WTC11 (cell line): ENCODE measurements around the gene SIRPG. TPM values are rescaled to one million over a fixed set of nuclear protein-coding genes. Genes with fewer than 3 reads are reported as not detected.

ENCODE experiments used
- ATAC-seq: fragments of 200-7000 bp; cut with Tn5 transposase; 2 replicates; pipeline ENCODE4 v1.10.0; 2021; ENCODE audit warnings: mild to moderate bottlenecking, moderate library complexity
- CTCF ChIA-PET: fragments of 300-600 bp; sonication (Branson Sonifier 250); formaldehyde crosslinking; loops from one replicate; lab custom pipeline; 2021; ENCODE audit warnings: antibody characterized with exemption; lab: Charles Lee
- POLR2A ChIA-PET: fragments of 350-600 bp; sonication (Branson Sonifier 250); formaldehyde crosslinking; loops from one replicate; lab custom pipeline; 2021; ENCODE audit warnings: antibody characterized with exemption; lab: Charles Lee
- DNase-seq: peaks from one replicate; pipeline ENCODE4 v3.0.0; 2021; ENCODE audit warnings: low spot score
- H3K27ac Mint-ChIP-seq: 2 replicates; pipeline ENCODE4 v1.8.0; 2021; ENCODE audit warnings: mixed read lengths
- H3K27me3 Mint-ChIP-seq: 2 replicates; pipeline ENCODE4 v1.8.0; 2021; ENCODE audit warnings: low read depth, mild to moderate bottlenecking, moderate library complexity, mixed read lengths
- H3K36me3 Mint-ChIP-seq: 2 replicates; pipeline ENCODE4 v1.8.0; 2021; ENCODE audit warnings: mixed read lengths
- H3K4me1 Mint-ChIP-seq: 2 replicates; pipeline ENCODE4 v1.8.0; 2022; ENCODE audit warnings: mixed read lengths
- H3K4me3 Mint-ChIP-seq: 2 replicates; pipeline ENCODE4 v1.8.0; 2021; ENCODE audit warnings: mild to moderate bottlenecking, moderate library complexity, mixed read lengths
- H3K9me3 Mint-ChIP-seq: 2 replicates; pipeline ENCODE4 v1.8.0; 2021; ENCODE audit warnings: mixed read lengths
- ATF2 ChIP-seq: sonication (generic); formaldehyde crosslinking; IDR thresholded peaks from 2 replicates; pipeline ENCODE4 v1.8.1; 2022; ENCODE audit warnings: low read depth, missing genetic modification reagents, borderline replicate concordance
- ATF3 ChIP-seq: sonication (generic); formaldehyde crosslinking; conservative IDR thresholded peaks from 2 replicates; pipeline ENCODE4 v1.8.1; 2022; ENCODE audit warnings: mild to moderate bottlenecking, missing genetic modification reagents
- CREB1 ChIP-seq: sonication (generic); formaldehyde crosslinking; IDR thresholded peaks from 2 replicates; pipeline ENCODE4 v1.8.0; 2023; ENCODE audit warnings: mild to moderate bottlenecking, missing genetic modification reagents
- ETV6 ChIP-seq: sonication (generic); formaldehyde crosslinking; IDR thresholded peaks from 2 replicates; pipeline ENCODE4 v1.8.1; 2022; ENCODE audit warnings: mild to moderate bottlenecking, missing genetic modification reagents
- FOXK1 ChIP-seq: sonication (generic); formaldehyde crosslinking; IDR thresholded peaks from 2 replicates; pipeline ENCODE4 v1.8.0; 2022; ENCODE audit warnings: mild to moderate bottlenecking, moderate library complexity, missing genetic modification reagents
- GRHL2 ChIP-seq: fragments of 250-450 bp; sonication (Bioruptor Pico); IDR thresholded peaks from 2 replicates; pipeline ENCODE4 v1.8.0; 2022; ENCODE audit warnings: mild to moderate bottlenecking, moderate library complexity; ENCODE audit not compliant: insufficient replicate concordance, severe bottlenecking
- GTF2I ChIP-seq: fragments of 250-450 bp; sonication (Bioruptor Pico); conservative IDR thresholded peaks from 2 replicates; pipeline ENCODE4 v1.4.0; 2021; ENCODE audit warnings: mild to moderate bottlenecking
- JAZF1 ChIP-seq: fragments of 250-450 bp; sonication (Bioruptor Pico); IDR thresholded peaks from 2 replicates; pipeline ENCODE4 v1.9.0; 2021; ENCODE audit warnings: moderate library complexity, mild to moderate bottlenecking, inconsistent platforms
- JUN ChIP-seq: sonication (generic); formaldehyde crosslinking; IDR thresholded peaks from 2 replicates; pipeline ENCODE4 v1.8.0; 2023; ENCODE audit warnings: mild to moderate bottlenecking, missing genetic modification reagents
- NR2C2 ChIP-seq: sonication (generic); formaldehyde crosslinking; IDR thresholded peaks from 2 replicates; pipeline ENCODE4 v1.8.0; 2022; ENCODE audit warnings: mild to moderate bottlenecking, missing genetic modification reagents
- RORB ChIP-seq: fragments of 250-450 bp; sonication (Bioruptor Pico); IDR thresholded peaks from 2 replicates; pipeline ENCODE4 v1.9.0; 2021; ENCODE audit warnings: mild to moderate bottlenecking
- SMAD3 ChIP-seq: sonication (generic); formaldehyde crosslinking; IDR thresholded peaks from 2 replicates; pipeline ENCODE4 v1.8.0; 2022; ENCODE audit warnings: missing genetic modification reagents, mild to moderate bottlenecking, borderline replicate concordance
- STAT6 ChIP-seq: sonication (generic); formaldehyde crosslinking; conservative IDR thresholded peaks from 2 replicates; pipeline ENCODE4 v1.8.1; 2023; ENCODE audit warnings: mild to moderate bottlenecking, low read depth, missing genetic modification reagents, moderate library complexity
- TP53 ChIP-seq: sonication (generic); formaldehyde crosslinking; IDR thresholded peaks from 2 replicates; pipeline ENCODE4 v1.8.1; 2023; ENCODE audit warnings: mild to moderate bottlenecking, missing genetic modification reagents
- USF1 ChIP-seq: sonication (generic); formaldehyde crosslinking; IDR thresholded peaks from 2 replicates; pipeline ENCODE4 v1.8.0; 2022; ENCODE audit warnings: mild to moderate bottlenecking, missing genetic modification reagents
- ZBTB43 ChIP-seq: sonication (generic); formaldehyde crosslinking; IDR thresholded peaks from 2 replicates; pipeline ENCODE4 v1.8.1; 2023; ENCODE audit warnings: mild to moderate bottlenecking, missing genetic modification reagents
- ZMAT4 ChIP-seq: fragments of 250-450 bp; sonication (Bioruptor Pico); IDR thresholded peaks from 2 replicates; pipeline ENCODE4 v1.9.0; 2021; ENCODE audit warnings: mild to moderate bottlenecking
- ZNF121 ChIP-seq: sonication (generic); formaldehyde crosslinking; IDR thresholded peaks from 2 replicates; pipeline ENCODE4 v1.8.0; 2023; ENCODE audit warnings: missing genetic modification reagents
- ZNF219 ChIP-seq: sonication (generic); formaldehyde crosslinking; IDR thresholded peaks from 2 replicates; pipeline ENCODE4 v1.8.0; 2023; ENCODE audit warnings: missing genetic modification reagents, mild to moderate bottlenecking, borderline replicate concordance
- ZNF281 ChIP-seq: sonication (generic); formaldehyde crosslinking; IDR thresholded peaks from 2 replicates; pipeline ENCODE4 v1.8.0; 2023; ENCODE audit warnings: mild to moderate bottlenecking, missing genetic modification reagents
- ZNF512 ChIP-seq: sonication (generic); formaldehyde crosslinking; IDR thresholded peaks from 2 replicates; pipeline ENCODE4 v1.8.1; 2022; ENCODE audit warnings: missing genetic modification reagents, borderline replicate concordance
- total RNA-seq: library from RNA; stranded (reverse); gene quantifications from 3 replicates; pipeline ENCODE4 v1.2.3, GENCODE V29; 2021

Gene SIRPG
- total RNA-seq, 1 experiment from 2014 or later, result not detected

GRCh38 chr20:1684872-1685271, 27.3 kb upstream of the SIRPG start:
- Mint-ChIP-seq H3K27ac (no peak overlapping the region), H3K4me1 (peaks cover 4% of the 10 kb centered on the region), H3K4me3 (no peak overlapping the region), H3K27me3 (peaks cover 10% of the 10 kb centered on the region), H3K9me3 (peaks cover 18% of the 10 kb centered on the region), H3K36me3 (no peaks in the 10 kb centered on the region)
- no peak for ATAC-seq
- no peak for TF ChIP-seq ZNF512
- no peak for TF ChIP-seq TP53 (CRISPR knock-in tag)
- TF ChIP-seq ZBTB43, result no peak
- TF ChIP-seq GTF2I, result no peak
- no peak for TF ChIP-seq ATF3 (CRISPR knock-in tag)
- TF ChIP-seq JUN (CRISPR knock-in tag), result no peak
- no peak for TF ChIP-seq USF1 (CRISPR knock-in tag)
- TF ChIP-seq GRHL2 (CRISPR knock-in tag), result no peak
- DNase-seq, result no peak
- POLR2A ChIA-PET, result no interaction called here
- CTCF ChIA-PET, result no interaction called here

GRCh38 chr20:1676650-1677049, 19.1 kb upstream of the SIRPG start:
- ATAC-seq (no peak), DNase-seq (no peak)
- ChIA-PET POLR2A (no interaction called here), CTCF (interaction anchor here (0.6 to 1.1 kb wide), 2 partner anchors 100 kb away, joined by 3 read pairs; no protein-coding TSS in a partner anchor)
- H3K9me3 Mint-ChIP-seq, result peaks cover 13% of the 10 kb centered on the region
- no peak overlapping the region for H3K27ac Mint-ChIP-seq
- H3K4me1 Mint-ChIP-seq, result no peaks in the 10 kb centered on the region
- no peaks in the 10 kb centered on the region for H3K36me3 Mint-ChIP-seq
- H3K4me3 Mint-ChIP-seq, result no peak overlapping the region
- peaks cover 37% of the 10 kb centered on the region for H3K27me3 Mint-ChIP-seq
- TF ChIP-seq ZNF281, result no peak
- TF ChIP-seq STAT6 (CRISPR knock-in tag), result no peak
- TF ChIP-seq USF1 (CRISPR knock-in tag), result no peak
- no peak for TF ChIP-seq FOXK1 (CRISPR knock-in tag)
- no peak for TF ChIP-seq ZNF121 (CRISPR knock-in tag)
- no peak for TF ChIP-seq ETV6 (CRISPR knock-in tag)
- no peak for TF ChIP-seq ATF2 (CRISPR knock-in tag)
- TF ChIP-seq CREB1, result no peak
- no peak for TF ChIP-seq ATF3 (CRISPR knock-in tag)
- TF ChIP-seq SMAD3 (CRISPR knock-in tag), result no peak
- TF ChIP-seq ZMAT4 (CRISPR knock-in tag), result no peak
- no peak for TF ChIP-seq JAZF1
- TF ChIP-seq ZNF219 (CRISPR knock-in tag), result no peak
- no peak for TF ChIP-seq RORB (CRISPR knock-in tag)
- no peak for TF ChIP-seq NR2C2 (CRISPR knock-in tag)
